Neuronal stem cell (in vitro differentiated cells): ENCODE measurements around the gene NLGN1.

Experiments used
- DNase-seq: peaks from one replicate; pipeline ENCODE4 v3.0.0-alpha.2; 2013; ENCODE audit warnings: low spot score
- H2AFZ ChIP-seq: one replicate; pipeline ENCODE4 v1.6.1; 2013; ENCODE audit warnings: mild to moderate bottlenecking, low read length, inconsistent platforms
- H2AK5ac ChIP-seq: 2 replicates; pipeline ENCODE4 v1.6.1; 2013; ENCODE audit warnings: low read depth, mild to moderate bottlenecking, inconsistent platforms, low read length, moderate library complexity, mixed read lengths
- H2BK120ac ChIP-seq: 2 replicates; pipeline ENCODE4 v1.6.1; 2013; ENCODE audit warnings: low read depth, mild to moderate bottlenecking, inconsistent platforms, low read length, moderate library complexity, mixed read lengths
- H2BK12ac ChIP-seq: one replicate; pipeline ENCODE4 v1.6.1; 2013; ENCODE audit warnings: low read length, inconsistent platforms
- H2BK15ac ChIP-seq: 2 replicates; pipeline ENCODE4 v1.6.1; 2013; ENCODE audit warnings: mild to moderate bottlenecking, low read length, inconsistent platforms, mixed read lengths
- H2BK5ac ChIP-seq: one replicate; pipeline ENCODE4 v1.6.1; 2013; ENCODE audit warnings: inconsistent platforms, mild to moderate bottlenecking, low read length, moderate library complexity
- H3K14ac ChIP-seq: one replicate; pipeline ENCODE4 v1.6.1; 2013; ENCODE audit warnings: low read length, inconsistent platforms
- H3K18ac ChIP-seq: 2 replicates; pipeline ENCODE4 v1.6.1; 2013; ENCODE audit warnings: low read length, inconsistent platforms
- H3K23ac ChIP-seq: 2 replicates; pipeline ENCODE4 v1.6.1; 2013; ENCODE audit warnings: low read depth, mild to moderate bottlenecking, mixed read lengths, low read length, inconsistent platforms; ENCODE audit not compliant: poor library complexity
- H3K27ac ChIP-seq: replicated peaks from 3 replicates; pipeline ENCODE4 v1.5.1; 2013; ENCODE audit warnings: low read length, inconsistent platforms
- H3K27me3 ChIP-seq, 3 experiments: 2 replicates each; pipeline ENCODE4 v1.6.1; 2013; ENCODE audit warnings: low read length in 3 of 3, mild to moderate bottlenecking in 2 of 3, inconsistent platforms in 1 of 3, low read depth in 1 of 3, mixed read lengths in 1 of 3, moderate library complexity in 1 of 3; ENCODE audit not compliant: control insufficient read depth in 3 of 3, insufficient read depth in 3 of 3
- H3K36me3 ChIP-seq, 2 donors: replicated peaks in 1 of 2; 2 replicates each; pipeline ENCODE4 v1.6.1; 2013; ENCODE audit warnings: low read length in 2 of 2; ENCODE audit not compliant: control insufficient read depth in 2 of 2, insufficient read depth in 2 of 2
- H3K4ac ChIP-seq: 2 replicates; pipeline ENCODE4 v1.6.1; 2013; ENCODE audit warnings: inconsistent platforms, mild to moderate bottlenecking, low read length, moderate library complexity
- H3K4me1 ChIP-seq, 2 donors: 1 replicate in 1 of 2; 2 replicates in 1 of 2; pipeline ENCODE4 v1.6.1; 2013; ENCODE audit warnings: low read length in 2 of 2, low read depth in 1 of 2; ENCODE audit not compliant: control insufficient read depth in 2 of 2, insufficient read depth in 1 of 2
- H3K4me2 ChIP-seq: one replicate; pipeline ENCODE4 v1.6.1; 2013; ENCODE audit warnings: mild to moderate bottlenecking, low read length, inconsistent platforms; ENCODE audit not compliant: insufficient read depth, poor library complexity, severe bottlenecking
- H3K4me3 ChIP-seq, 2 donors: 2 replicates each; pipeline ENCODE4 v1.5.1; 2013; ENCODE audit warnings: low read length in 2 of 2, mild to moderate bottlenecking in 2 of 2, inconsistent platforms in 1 of 2, moderate library complexity in 1 of 2
- H3K79me1 ChIP-seq: one replicate; pipeline ENCODE4 v1.6.1; 2013; ENCODE audit warnings: low read depth, mild to moderate bottlenecking, inconsistent platforms, low read length, moderate library complexity
- H3K9ac ChIP-seq: one replicate; pipeline ENCODE4 v1.6.1; 2013; ENCODE audit warnings: mild to moderate bottlenecking, low read depth, low read length, inconsistent platforms; ENCODE audit not compliant: poor library complexity
- H3K9me3 ChIP-seq, 2 donors: replicated peaks in 1 of 2; 2 replicates each; pipeline versions ENCODE3 to v1.6.1; 2013; ENCODE audit warnings: low read length in 2 of 2, mild to moderate bottlenecking in 2 of 2, inconsistent platforms in 1 of 2, low read depth in 1 of 2, mixed read lengths in 1 of 2, moderate library complexity in 1 of 2; ENCODE audit not compliant: control insufficient read depth in 2 of 2, insufficient read depth in 1 of 2
- H4K8ac ChIP-seq: one replicate; pipeline ENCODE4 v1.6.1; 2013; ENCODE audit warnings: low read depth, mild to moderate bottlenecking, inconsistent platforms, low read length, moderate library complexity
- H4K91ac ChIP-seq: one replicate; pipeline ENCODE4 v1.6.1; 2013; ENCODE audit warnings: low read length, low read depth, mild to moderate bottlenecking, inconsistent platforms; ENCODE audit not compliant: poor library complexity
- WGBS, 2 donors: extraction: QIAGEN DNeasy Blood & Tissue Kit; methylation state at CpG; one replicate each; pipeline ENCODE4 v1.1.7; 2013; ENCODE audit warnings: missing lambda C conversion rate in 2 of 2, mixed read lengths in 1 of 2; ENCODE audit not compliant: insufficient read length in 2 of 2, insufficient replicate concordance in 1 of 2; ENCODE audit errors: extremely low coverage in 2 of 2; 5-methylcytosine and 5-hydroxymethylcytosine counted together

The NLGN1 gene

DNA sequence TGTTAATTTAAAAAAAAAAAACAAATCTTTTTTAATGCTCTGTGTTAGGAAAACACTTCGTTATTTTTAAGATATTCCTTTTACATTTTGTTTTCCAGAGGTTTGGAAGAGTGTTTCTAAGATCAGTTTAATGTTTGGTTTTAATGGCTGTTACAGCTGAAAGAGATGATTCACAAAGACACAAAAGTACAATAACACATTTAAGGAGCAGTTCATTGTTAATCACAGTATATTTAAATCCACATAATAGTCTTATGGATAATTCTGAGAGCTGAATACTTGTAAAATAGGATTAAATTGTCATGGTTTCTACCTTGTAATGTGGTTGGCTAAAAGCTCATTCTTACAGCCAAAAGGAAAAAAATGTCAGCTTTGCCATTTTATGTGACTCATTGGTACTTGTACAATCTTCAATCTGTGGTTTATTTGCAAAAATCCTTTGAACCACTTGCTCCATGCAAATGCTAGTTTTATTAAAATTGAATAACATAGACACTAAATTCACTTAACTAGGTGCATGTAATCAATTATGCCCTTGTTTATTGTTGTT lies 426.4 kb downstream of the NLGN1 start:
- Histone ChIP-seq H3K27me3 (no peaks in the 10 kb centered on the region), H2AFZ (no peak overlapping the region), H3K14ac (no peak overlapping the region), H4K91ac (no peak overlapping the region), H2BK5ac (no peak overlapping the region), H3K4me3 (no peak overlapping the region), H3K4ac (no peak overlapping the region), H2BK12ac (no peak overlapping the region), H4K8ac (no peak overlapping the region), H2AK5ac (no peak overlapping the region), H3K23ac (no peak overlapping the region), H3K4me1 (no peaks in the 10 kb centered on the region), H3K9ac (no peak overlapping the region), H3K79me1 (no peaks in the 10 kb centered on the region), H3K9me3 (peaks cover 0 to 1% of the 10 kb centered on the region in 2 donors), H3K18ac (no peak overlapping the region), H2BK15ac (no peak overlapping the region), H3K36me3 (peaks cover 0 to 2% of the 10 kb centered on the region in 2 donors), H3K4me2 (no peak overlapping the region), H2BK120ac (no peak overlapping the region), H3K27ac (no peak overlapping the region)
- WGBS, 2 donors: no CpG with 5 or more reads among the region's 1 CpG
- no peak for DNase-seq

DNA sequence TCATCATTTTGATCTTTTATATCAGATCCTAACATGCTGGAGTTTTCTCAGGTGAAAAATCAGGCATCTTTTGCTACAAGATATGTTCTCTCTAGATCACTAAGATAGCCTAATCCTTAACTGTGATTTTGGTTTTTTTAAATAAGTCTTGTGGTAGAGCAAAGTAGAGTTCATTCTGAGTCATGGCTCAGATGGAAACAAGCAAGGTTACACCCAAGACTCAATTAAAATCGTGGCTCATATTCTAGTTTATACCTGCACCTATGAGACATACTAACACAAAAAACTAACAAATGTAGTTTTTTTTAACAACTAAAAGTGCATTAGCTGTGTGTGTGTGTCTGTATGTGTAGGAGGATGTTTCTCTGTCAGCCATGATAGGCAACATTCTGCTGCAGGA lies 428.2 kb downstream of the NLGN1 start:
- Histone ChIP-seq H3K4me1 (no peaks in the 10 kb centered on the region), H3K4ac (no peak overlapping the region), H3K27me3 (no peaks in the 10 kb centered on the region), H3K23ac (no peak overlapping the region), H3K79me1 (no peaks in the 10 kb centered on the region), H3K27ac (no peak overlapping the region), H2BK12ac (no peak overlapping the region), H3K9me3 (peaks cover 0 to 1% of the 10 kb centered on the region in 2 donors), H3K18ac (no peak overlapping the region), H2BK15ac (no peak overlapping the region), H2BK120ac (no peak overlapping the region), H3K36me3 (peaks cover 0 to 2% of the 10 kb centered on the region in 2 donors), H4K8ac (no peak overlapping the region), H3K14ac (no peak overlapping the region), H3K4me2 (no peak overlapping the region), H3K4me3 (no peak overlapping the region), H3K9ac (no peak overlapping the region), H2BK5ac (no peak overlapping the region), H4K91ac (no peak overlapping the region), H2AK5ac (no peak overlapping the region), H2AFZ (no peak overlapping the region)
- no CpG with 5 or more reads among the region's 1 CpG for WGBS, 2 donors
- no peak for DNase-seq

DNA sequence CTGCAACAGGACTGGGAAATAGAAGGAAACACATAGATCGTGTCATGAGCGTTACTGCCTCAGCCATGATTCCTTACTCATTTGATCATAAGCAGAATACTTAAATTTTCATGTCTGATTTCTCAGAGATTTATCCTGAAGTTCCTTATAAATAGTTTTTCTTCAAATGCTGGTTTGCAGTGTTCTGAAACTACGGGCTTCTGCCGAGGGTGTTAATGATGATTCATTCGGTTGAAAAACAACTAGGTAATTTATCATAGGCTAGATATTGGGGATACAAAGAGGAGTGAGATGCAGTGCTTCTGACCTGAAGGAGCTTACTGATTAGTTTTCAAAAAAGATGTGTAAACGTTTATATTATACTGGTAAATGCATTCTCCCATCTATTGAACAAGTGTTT lies 428.9 kb downstream of the NLGN1 start:
- H3K4me2 ChIP-seq: no peak overlapping the region
- H3K14ac ChIP-seq: no peak overlapping the region
- H3K23ac ChIP-seq: no peak overlapping the region
- DNase-seq: no peak
- H2AK5ac ChIP-seq: no peak overlapping the region
- H3K4me3 ChIP-seq: no peak overlapping the region
- H3K27me3 ChIP-seq: no peaks in the 10 kb centered on the region
- no peak overlapping the region for H3K4ac ChIP-seq
- H3K4me1 ChIP-seq: no peaks in the 10 kb centered on the region
- no peak overlapping the region for H3K9ac ChIP-seq
- no peak overlapping the region for H3K27ac ChIP-seq
- WGBS, 2 donors: no CpG with 5 or more reads among the region's 6 CpGs
- no peak overlapping the region for H2BK15ac ChIP-seq
- H3K9me3 ChIP-seq: peaks cover 0 to 1% of the 10 kb centered on the region in 2 donors
- H4K91ac ChIP-seq: no peak overlapping the region
- no peak overlapping the region for H3K18ac ChIP-seq
- H3K79me1 ChIP-seq: no peaks in the 10 kb centered on the region
- H2BK120ac ChIP-seq: no peak overlapping the region
- no peak overlapping the region for H4K8ac ChIP-seq
- H3K36me3 ChIP-seq: peaks cover 0 to 2% of the 10 kb centered on the region in 2 donors
- H2AFZ ChIP-seq: no peak overlapping the region
- no peak overlapping the region for H2BK12ac ChIP-seq
- no peak overlapping the region for H2BK5ac ChIP-seq

DNA sequence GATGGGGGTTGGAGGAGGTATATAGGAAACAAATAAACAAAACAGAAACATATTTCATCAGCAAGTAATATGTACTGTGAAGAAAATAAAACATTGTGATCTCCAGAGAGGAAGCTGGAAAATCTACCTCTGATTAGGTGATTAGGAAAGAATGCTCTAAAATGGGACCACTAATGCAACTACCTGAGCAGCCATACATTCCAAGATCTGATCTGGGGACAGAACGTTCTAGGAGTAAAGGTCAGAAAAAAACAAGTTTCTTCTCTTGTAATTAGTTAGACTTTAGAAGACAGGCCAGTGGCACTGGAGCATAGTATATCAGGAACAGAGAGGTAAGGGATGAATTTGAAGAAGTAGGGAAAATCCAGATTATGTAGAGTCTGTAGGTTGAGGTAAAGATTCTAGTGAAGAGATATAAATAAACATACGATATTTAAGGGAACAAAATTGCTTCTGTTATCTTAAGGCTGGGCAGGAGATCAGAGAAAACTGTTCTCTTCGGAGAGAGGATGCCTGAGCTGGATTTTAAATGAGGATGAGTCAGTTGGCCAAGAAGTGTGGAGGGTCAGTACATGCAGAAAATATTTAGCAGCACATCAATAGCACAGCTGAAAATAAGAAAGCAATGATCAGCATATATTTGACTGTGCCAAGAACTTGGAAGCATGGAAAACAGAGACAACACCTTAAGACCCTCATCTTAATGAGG lies 429.5 kb downstream of the NLGN1 start:
- H2BK12ac ChIP-seq: no peak overlapping the region
- H3K23ac ChIP-seq: no peak overlapping the region
- H2BK5ac ChIP-seq: no peak overlapping the region
- no peak overlapping the region for H2AFZ ChIP-seq
- no peak overlapping the region for H3K4ac ChIP-seq
- H3K14ac ChIP-seq: no peak overlapping the region
- H4K8ac ChIP-seq: no peak overlapping the region
- H2AK5ac ChIP-seq: no peak overlapping the region
- H3K4me3 ChIP-seq: no peak overlapping the region
- H3K18ac ChIP-seq: no peak overlapping the region
- no peak overlapping the region for H2BK15ac ChIP-seq
- no peaks in the 10 kb centered on the region for H3K4me1 ChIP-seq
- H2BK120ac ChIP-seq: no peak overlapping the region
- no peak overlapping the region for H3K9ac ChIP-seq
- peaks cover 0 to 1% of the 10 kb centered on the region in 2 donors for H3K9me3 ChIP-seq
- H3K27ac ChIP-seq: no peak overlapping the region
- H3K27me3 ChIP-seq: no peaks in the 10 kb centered on the region
- H3K79me1 ChIP-seq: no peaks in the 10 kb centered on the region
- no peak overlapping the region for H4K91ac ChIP-seq
- WGBS, 2 donors: no CpG with 5 or more reads among the region's 3 CpGs
- peaks cover 0 to 2% of the 10 kb centered on the region in 2 donors for H3K36me3 ChIP-seq
- no peak for DNase-seq
- no peak overlapping the region for H3K4me2 ChIP-seq
